HG03196 (cell line): ENCODE data around the gene CCDC178.

Experiments
- ATAC-seq: cut with Tn5 transposase; IDR thresholded peaks from one replicate; pipeline ENCODE4 v1.9.1; 2021; ENCODE audit not compliant: unreplicated experiment

CCDC178 gene

GRCh38 chr18:32893915-32894314 is 546.6 kb downstream of the CCDC178 start:
- no peak for ATAC-seq

- no peak for ATAC-seq
Measured at GRCh38 chr18:32891797-32892196, 548.7 kb downstream of the CCDC178 start.

- ATAC-seq, result no peak
Measured at GRCh38 chr18:32891130-32891529, 549.4 kb downstream of the CCDC178 start.

GRCh38 chr18:32889615-32890593 is 550.6 kb downstream of the CCDC178 start:
- no peak for ATAC-seq

GRCh38 chr18:32888306-32888705 is 552.2 kb downstream of the CCDC178 start:
- no peak for ATAC-seq
